HG03378 (cell line): Measurements from ENCODE around the gene KRTAP5-9.
"Not testable (repeated sequence)": the region's sequence is repeated elsewhere in the genome, so short reads cannot be mapped to it uniquely, and the experiment has no call there.

Experiments
- ATAC-seq: cut with Tn5 transposase; IDR thresholded peaks from one replicate; pipeline ENCODE4 v1.9.1; 2021; ENCODE audit warnings: mild to moderate bottlenecking, moderate library complexity; ENCODE audit not compliant: unreplicated experiment

KRTAP5-9 gene

DNA sequence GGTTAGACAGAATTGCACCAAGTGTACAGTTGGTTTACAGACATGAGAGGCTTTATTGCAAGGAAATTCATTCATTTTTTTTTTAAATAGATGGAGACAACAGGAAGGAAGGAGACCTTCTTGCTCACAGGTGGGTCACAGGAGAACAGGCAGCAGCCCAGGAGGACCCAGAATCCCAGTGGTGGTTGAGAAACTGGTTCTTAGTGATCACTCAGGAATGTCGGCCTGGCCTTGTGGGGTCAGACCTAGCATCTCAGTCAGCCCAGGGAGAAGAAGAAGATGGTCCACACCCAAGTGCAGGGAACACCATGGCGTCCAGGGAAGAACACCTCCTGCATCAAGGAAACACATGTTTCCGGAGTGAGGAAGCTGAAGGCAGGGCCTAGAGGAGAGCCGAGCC lies 33.6 kb downstream of the KRTAP5-9 start:
- ATAC-seq = no peak

DNA sequence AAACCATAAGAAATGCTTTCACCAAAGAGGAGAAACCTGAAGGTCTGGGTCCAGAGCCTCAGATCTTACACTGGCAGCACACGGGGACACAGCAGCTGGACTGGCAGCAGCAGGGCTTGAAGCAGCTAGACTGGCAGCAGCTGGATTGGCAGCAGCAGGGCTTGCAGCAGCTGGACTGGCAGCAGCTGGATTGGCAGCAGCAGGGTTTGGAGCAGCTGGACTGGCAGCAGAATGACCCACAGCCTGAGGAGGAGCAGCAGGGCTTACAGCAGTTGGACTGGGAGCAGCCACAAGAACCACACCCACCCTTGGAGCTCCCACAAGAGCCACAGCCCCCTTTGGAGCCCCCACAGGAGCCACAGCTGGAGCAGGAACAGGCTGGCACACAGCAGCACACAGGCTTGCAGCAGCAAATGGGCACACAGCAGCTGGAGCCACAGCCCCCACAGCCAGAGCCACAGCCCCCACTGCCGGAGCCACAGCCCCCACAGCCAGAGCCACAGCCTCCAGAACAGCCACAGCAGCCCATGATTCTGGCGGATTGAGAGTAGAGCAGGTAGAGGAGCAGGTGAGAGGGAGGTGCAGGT lies 34.2 kb downstream of the KRTAP5-9 start, which contains the start of gene KRTAP5-11:
Gene KRTAP5-11 (minus strand): TSS at position 567 of the 587 bp plus-strand sequence. CDS start 38 bp downstream, at position 529.
- ATAC-seq = no peak

DNA sequence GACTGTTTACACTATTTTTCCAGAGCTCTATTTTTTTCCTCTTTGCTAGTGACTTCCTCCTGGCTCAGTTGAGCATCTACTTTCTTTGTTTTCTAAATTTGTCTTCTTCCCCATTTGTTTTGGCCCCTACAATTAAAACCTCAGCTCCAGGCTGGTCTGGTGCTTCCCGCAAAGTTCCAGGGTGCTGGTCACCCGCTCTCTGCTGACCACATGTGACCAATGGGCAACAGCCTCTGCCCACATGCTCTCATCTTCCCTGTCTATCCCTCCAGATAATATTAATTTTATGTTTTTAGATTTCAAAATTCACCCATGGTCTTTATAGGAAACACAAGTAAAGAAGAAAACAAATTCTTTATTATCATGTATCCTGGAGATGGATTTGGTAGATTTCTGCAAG lies 34.7 kb downstream of the KRTAP5-9 start:
- not testable (repeated sequence) for ATAC-seq

DNA sequence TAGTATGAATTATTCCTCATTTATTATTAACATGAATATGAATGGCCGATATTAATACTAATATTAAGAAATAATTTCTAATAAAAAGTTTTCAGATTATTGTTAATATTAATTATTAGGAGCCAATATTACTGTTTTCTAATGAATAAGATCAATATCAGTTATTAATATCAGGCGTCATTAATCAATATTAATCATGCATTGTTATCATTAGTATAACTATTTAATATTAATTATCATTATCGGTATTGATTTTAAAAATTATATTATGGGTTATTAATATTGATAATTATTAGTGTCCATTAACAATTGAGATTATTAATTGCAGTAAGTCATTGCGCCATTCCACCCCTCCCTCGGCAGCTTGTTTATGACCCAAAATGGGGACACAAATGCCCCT lies 37.5 kb downstream of the KRTAP5-9 start:
- ATAC-seq = not testable (repeated sequence)

DNA sequence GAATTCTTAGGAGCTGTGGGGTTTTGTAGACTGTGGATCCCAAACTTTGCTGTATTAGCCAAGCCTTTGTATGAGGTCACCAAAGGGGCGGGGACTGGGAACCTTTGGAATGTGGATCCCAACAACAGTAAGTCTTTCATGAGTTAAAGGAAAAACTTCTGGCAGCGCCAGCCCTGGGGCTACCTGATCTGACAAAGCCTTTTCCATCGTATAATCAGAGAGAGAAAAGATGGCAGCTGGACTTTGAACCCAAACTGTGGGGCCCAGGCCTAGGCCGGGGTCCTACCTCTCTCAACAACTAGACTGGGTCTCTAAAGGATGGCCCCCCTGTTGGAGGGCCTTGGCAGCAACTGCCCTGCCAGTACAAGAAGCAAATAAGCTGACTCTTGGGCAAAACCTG lies 40.1 kb downstream of the KRTAP5-9 start:
- ATAC-seq = not testable (repeated sequence)

DNA sequence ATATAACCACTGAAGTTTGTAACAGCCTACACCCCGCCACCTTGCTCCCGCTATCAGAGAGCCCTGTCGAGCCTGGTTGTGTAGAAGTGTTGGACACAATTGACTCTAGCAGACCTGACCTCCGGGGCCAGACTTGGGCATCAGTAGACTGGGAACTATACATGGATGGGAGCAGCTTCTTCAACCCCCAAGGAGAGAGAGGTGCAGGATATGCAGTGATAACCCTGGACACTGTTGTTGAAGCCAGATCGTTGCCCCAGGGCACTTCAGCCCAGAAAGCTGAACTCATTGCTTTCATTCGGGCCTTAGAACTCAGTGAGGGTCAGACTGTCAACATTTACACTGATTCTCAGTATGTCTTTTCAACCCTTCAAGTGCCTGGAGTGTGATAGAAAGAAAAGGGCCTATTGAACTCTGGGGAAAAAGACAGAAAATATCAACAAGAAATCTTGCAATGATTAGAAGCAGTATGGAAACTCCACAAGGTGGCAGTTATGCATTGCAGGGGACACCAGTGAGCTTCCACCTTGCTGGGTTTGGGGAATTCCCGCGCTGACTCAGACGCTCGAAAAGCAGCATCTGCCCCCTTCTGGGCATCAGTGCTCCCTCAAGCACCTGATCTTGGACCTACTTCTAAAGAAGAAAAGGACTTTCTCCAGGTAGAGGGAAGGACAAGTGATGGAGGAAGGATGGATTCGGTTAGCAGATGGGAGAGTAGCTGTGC lies 40.8 kb downstream of the KRTAP5-9 start:
- not testable (repeated sequence) for ATAC-seq

DNA sequence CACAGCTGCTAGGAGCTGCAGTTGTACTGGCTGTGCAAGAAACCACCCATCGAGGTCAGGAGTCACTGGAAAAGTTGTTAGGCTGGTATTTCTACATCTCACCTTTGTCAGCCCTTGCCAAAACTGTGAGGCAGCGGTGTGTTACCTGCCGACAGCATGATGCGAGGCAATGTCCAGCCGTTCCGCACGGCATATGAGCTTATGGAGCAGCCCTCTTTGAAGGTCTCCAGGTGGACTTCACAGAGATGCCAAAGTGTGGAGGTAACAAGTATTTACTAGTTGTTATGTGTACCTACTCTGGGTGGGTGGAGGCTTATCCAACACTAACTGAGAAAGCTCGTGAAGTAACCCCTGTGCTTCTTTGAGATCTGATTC lies 41.3 kb downstream of the KRTAP5-9 start:
- not testable (repeated sequence) for ATAC-seq
